ENCODE results near the gene PIK3AP1. TPM values are rescaled to one million over a fixed set of nuclear protein-coding genes. Genes with fewer than 3 reads are reported as not detected.

The PIK3AP1 gene
- total RNA-seq, 1 donor from 2014 or later: 5.4 TPM

- intact Hi-C loops (cut with micrococcal nuclease): no loop called here
Observed at GRCh38 chr10:96625173-96625572, 95.1 kb downstream of the PIK3AP1 start.

GRCh38 chr10:96622013-96622787 lies 98.1 kb downstream of the PIK3AP1 start:
- no peak for DNase-seq
- Histone ChIP-seq H3K9me3 (replicated peaks) (no peaks in the 10 kb centered on the region), H3K4me3 (no peak overlapping the region), H3K4me1 (peaks cover 42% of the 10 kb centered on the region), H3K36me3 (no peaks in the 10 kb centered on the region), H3K27me3 (ENCODE audit: low read depth) (no peaks in the 10 kb centered on the region), H3K27ac (replicated peaks) (no peak overlapping the region)
- intact Hi-C loops (cut with micrococcal nuclease): no loop called here
- TF ChIP-seq CTCF (IDR thresholded peaks at IDR 0.05; ENCODE audit: borderline replicate concordance): no peak

More at GRCh38 chr10:96625173-96625572, 95.1 kb downstream of the PIK3AP1 start:
- Histone ChIP-seq H3K36me3 (no peaks in the 10 kb centered on the region), H3K9me3 (replicated peaks) (no peaks in the 10 kb centered on the region), H3K4me1 (peaks cover 12% of the 10 kb centered on the region), H3K27me3 (ENCODE audit: low read depth) (no peaks in the 10 kb centered on the region), H3K4me3 (no peak overlapping the region), H3K27ac (replicated peaks) (no peak overlapping the region)
- no peak for DNase-seq
- TF ChIP-seq CTCF (IDR thresholded peaks at IDR 0.05; ENCODE audit: borderline replicate concordance): no peak

DNA sequence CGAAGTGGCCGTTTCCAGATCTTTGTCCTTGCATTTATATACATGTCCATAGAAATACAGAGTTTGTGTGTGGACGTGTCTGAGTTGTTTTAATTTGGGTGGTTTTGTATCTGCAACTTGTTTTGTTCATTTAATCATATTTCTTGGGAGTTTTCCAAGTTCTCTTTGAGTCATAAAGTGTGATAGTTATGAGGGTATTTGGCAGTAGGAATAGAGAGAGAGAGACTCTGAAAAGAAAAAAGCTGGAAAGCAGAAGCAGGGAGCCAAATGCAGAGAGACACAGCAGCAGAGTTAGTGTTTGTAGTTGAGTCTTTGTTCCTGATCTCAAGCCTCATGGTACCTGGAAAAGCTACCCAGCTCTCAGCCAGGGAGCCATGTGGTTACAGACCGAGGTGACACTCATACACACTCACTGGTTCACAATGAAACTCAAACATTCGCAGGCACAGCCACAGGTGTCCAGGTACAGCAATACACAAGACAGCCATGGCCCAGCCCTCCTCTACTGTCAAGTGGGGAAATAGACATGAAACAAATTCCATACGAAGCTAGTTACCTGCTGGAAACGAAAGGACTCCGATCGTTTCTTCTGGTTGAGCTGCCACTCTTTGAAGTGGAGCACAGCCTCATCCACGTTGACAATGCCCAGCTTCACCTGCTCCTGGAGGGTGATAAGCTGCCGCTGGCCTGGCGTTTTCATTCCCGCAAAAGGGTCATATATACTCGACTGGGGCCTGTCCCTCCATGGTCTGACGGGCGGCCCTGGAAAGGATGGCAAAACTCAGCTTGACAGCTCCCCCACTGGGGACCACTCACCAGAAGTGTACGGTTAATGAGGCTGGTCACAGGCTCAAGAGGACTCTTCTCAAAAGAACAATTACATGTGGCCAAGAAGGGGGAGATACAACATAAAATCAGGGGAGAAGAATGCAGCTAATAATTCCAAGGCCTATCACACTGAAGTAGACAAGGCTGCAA lies 100.2 kb downstream of the PIK3AP1 start:
- H3K36me3 ChIP-seq: no peaks in the 10 kb centered on the region
- TF ChIP-seq CTCF (IDR thresholded peaks at IDR 0.05; ENCODE audit: borderline replicate concordance): no peak

GRCh38 chr10:96619120-96619519 lies 101.2 kb downstream of the PIK3AP1 start:
- intact Hi-C loops (cut with micrococcal nuclease): no loop called here
- Histone ChIP-seq H3K27ac (replicated peaks) (peak overlapping the region; percentile 93), H3K36me3 (no peaks in the 10 kb centered on the region), H3K9me3 (replicated peaks) (no peaks in the 10 kb centered on the region), H3K4me1 (peaks cover 52% of the 10 kb centered on the region), H3K27me3 (ENCODE audit: low read depth) (no peaks in the 10 kb centered on the region), H3K4me3 (no peak overlapping the region)
- peak; percentile 22 for DNase-seq
- no peak for TF ChIP-seq CTCF (IDR thresholded peaks at IDR 0.05; ENCODE audit: borderline replicate concordance)

More for the DNA sequence above, 100.2 kb downstream of the PIK3AP1 start:
- no peak overlapping the region for H3K4me3 ChIP-seq
- no peaks in the 10 kb centered on the region for H3K9me3 ChIP-seq (replicated peaks)
- no peaks in the 10 kb centered on the region for H3K27me3 ChIP-seq (ENCODE audit: low read depth)
- intact Hi-C loops (cut with micrococcal nuclease): no loop called here
- H3K4me1 ChIP-seq: peaks cover 46% of the 10 kb centered on the region
- H3K27ac ChIP-seq (replicated peaks): peak overlapping the region; percentile 93
- DNase-seq: no peak

- Histone ChIP-seq H3K27me3 (ENCODE audit: low read depth) (no peaks in the 10 kb centered on the region), H3K4me1 (peaks cover 55% of the 10 kb centered on the region), H3K4me3 (no peak overlapping the region), H3K36me3 (no peaks in the 10 kb centered on the region), H3K9me3 (replicated peaks) (no peaks in the 10 kb centered on the region), H3K27ac (replicated peaks) (peak overlapping the region; percentile 93)
- no peak for TF ChIP-seq CTCF (IDR thresholded peaks at IDR 0.05; ENCODE audit: borderline replicate concordance)
- intact Hi-C loops (cut with micrococcal nuclease): no loop called here
- peak; percentile 36 for DNase-seq
Observed at GRCh38 chr10:96618653-96619052, 101.7 kb downstream of the PIK3AP1 start.
